Measurements from ENCODE around the gene MAML2.

MAML2 gene

GRCh38 chr11:96316869-96317268 lies 26.1 kb downstream of the MAML2 start:
- no peak for DNase-seq

DNA sequence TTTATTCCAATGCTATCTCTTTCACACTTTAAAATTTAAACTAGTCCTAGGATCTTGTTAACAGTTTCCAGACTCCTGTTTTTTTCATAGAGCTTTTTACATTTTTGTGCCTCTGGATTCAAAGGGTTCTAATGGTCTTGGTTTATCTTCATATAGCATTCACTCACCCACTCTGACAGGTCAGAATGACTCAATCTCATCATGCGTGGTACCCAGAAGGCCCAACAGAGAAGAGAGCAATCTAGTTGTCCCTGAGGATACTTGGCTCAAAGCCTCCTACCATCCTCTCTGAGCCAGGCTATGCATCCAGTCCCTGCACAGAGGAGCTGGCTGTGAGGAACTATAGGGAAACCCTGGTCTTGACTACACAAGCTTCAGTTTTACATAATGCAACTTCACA lies 27.5 kb downstream of the MAML2 start:
- no peak for DNase-seq

DNA sequence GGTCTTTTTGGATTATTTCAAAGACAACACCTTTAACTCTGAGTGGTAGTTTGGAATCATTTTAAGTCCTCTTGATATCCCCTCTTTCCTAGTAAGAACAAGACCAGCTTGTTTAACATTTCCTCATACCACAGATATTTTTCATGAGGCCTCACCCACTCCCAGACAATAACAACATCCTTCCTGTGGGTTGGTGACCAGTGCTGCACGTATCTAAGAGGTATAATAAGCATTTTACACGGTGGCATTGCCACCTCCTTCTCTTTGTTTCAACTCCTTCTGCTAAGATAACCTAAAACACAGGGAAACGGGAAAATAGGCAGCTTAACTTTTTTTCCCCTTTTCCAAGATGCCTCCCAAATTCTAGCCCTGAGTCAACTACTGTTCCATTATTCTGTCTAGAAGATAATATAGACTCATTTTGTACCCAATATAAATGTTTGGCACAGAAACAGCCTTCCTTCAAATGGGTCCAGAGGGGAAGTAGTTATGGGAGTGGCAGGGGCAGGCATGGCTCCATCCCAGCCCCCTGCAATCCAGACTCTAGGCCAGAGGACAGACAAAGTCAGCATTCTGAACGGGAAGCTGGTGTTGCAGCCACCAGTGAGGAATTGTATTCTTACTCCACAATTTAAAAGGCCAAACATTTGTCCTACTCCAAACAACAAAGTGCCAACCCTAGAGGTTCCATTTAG lies 28.5 kb downstream of the MAML2 start:
- DNase-seq = no peak

DNA sequence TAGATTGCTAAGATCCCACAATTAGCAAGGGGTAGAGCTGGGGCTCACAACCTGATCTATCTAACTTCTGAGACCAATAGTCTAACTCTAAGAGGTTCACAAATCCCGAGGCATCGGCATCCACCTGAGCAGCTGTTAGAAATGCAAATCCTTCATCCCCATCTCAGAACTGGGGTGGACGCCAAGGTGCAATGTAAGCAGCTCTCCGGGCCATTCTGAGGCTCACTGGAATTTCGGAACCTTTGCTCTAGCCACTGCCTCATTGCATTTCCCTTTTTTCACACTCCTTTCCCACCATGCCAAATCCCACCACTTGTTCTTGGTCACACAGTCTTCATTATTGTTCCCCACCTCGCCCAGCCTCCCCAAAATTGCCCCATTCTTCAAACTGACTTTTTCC lies 29.8 kb downstream of the MAML2 start:
- no peak for DNase-seq

DNA sequence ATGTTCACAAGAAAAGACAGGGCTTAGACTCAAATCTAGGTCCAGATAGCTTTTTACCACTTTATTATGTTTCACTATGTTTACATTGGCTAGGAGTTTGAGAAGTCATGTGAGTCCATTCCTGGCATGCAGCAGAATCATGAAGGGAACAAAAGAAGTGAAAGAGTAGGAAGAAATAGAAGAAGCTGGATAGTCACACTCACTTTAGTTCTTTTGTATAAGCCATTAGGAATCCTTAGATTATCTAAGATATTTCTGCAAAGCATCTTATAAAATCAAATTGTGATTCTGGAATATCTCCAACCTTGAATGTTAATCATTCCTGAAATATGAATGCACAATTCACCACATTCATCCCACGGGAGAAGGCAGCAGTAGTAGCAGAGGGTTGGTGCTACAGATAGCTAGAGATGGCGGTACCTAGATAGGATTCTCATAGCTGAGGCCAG lies 31.9 kb downstream of the MAML2 start:
- no peak for DNase-seq

- DNase-seq = no peak
These were observed 32.8 kb downstream of the MAML2 start for GRCh38 chr11:96310236-96310635.

GRCh38 chr11:96309643-96310017 lies 33.4 kb downstream of the MAML2 start:
- DNase-seq = no peak

DNA sequence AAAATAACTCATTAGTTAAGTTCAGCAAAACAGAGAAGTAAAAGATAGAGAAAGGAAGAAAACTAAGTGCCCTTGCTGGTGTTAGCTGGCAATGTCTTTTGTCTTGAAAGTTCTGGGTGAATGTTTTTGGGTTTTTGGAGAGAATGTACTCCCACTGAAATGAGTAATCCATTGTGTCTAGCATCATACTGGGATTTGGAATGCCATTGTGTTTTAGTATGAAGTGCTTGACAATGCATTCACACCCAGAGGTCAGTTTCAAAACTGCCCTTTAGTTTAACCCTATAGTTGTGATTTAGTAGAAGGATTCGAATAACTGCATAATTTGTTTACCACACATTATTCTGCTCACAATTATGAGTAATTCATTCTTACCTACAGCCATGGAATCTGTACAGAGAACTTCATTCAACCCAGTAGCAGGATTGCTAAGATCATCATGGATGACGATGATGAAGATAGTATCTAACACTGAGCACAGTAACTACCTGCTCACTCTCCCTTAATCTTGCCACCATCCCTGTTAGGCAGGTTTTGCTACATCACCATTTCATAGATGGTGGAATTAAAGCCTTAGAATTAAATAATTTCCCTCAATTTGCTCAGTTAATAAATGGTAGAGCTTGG lies 33.9 kb downstream of the MAML2 start:
- no peak for DNase-seq

DNA sequence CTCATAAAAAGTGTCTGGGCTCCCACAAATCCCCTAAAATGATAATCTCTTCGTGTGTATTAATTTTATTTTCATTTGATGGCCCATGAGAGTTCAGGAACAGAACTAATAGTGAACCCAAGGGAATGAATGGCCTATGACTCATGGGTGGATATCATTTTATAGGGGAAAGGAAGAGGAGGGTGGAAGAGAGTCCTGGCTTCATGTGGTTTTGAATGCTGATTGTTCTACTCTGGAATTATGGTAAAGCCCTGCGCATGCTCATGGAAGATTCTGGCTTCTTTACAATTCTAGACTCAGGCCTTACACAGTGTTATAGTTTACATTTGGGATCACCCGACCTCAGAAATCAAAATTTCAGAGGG lies 35.2 kb downstream of the MAML2 start:
- no peak for DNase-seq

GRCh38 chr11:96306933-96307775 lies 35.8 kb downstream of the MAML2 start:
- no peak for DNase-seq

- DNase-seq = no peak
These were observed 36.4 kb downstream of the MAML2 start for GRCh38 chr11:96306600-96306932.

DNA sequence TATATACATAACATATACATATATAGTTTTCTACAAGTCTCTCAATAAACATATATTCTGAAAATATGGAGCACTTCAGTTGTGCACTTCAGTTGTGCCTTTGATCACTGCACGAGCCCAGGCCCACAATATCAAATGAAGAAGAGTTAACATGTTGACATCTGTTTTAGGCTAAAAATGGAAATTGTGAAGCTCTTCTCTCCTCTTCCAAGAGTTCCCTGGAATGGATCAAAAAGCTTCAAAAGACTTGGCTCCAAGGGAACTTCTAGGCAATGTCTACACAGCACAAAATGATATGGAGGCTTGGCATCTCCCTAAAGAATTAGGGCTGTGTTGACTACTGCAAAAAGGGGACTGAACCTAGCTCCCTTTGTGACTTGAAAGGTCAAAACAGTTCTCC lies 36.9 kb downstream of the MAML2 start:
- no peak for DNase-seq

DNA sequence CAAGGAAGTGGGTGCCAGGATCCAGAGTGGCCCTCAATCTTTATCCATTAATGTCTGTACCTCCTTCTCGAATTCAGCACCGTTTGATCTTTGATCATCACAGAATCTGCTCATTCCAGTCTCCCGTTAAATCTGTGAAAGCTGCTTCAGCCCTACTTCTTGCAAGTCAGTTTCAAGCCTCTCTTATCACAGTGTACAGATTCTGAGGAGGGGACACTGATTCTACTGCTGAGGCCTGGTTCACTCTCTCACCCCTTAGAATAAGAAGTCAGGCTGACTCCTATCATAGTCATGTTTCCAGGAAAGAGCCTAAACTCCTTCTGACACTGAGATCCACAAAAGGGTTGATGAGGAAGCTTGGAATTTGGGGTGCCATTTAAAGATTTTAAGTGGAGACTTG lies 39.0 kb downstream of the MAML2 start:
- DNase-seq = no peak

- DNase-seq = no peak
These were observed 39.9 kb downstream of the MAML2 start for GRCh38 chr11:96303064-96303463.

- DNase-seq = no peak
These were observed 41.2 kb downstream of the MAML2 start for GRCh38 chr11:96301818-96302217.

GRCh38 chr11:96299155-96299888 lies 43.7 kb downstream of the MAML2 start:
- no peak for DNase-seq

- no peak for DNase-seq
These were observed 47.6 kb downstream of the MAML2 start for GRCh38 chr11:96295369-96295768.

DNA sequence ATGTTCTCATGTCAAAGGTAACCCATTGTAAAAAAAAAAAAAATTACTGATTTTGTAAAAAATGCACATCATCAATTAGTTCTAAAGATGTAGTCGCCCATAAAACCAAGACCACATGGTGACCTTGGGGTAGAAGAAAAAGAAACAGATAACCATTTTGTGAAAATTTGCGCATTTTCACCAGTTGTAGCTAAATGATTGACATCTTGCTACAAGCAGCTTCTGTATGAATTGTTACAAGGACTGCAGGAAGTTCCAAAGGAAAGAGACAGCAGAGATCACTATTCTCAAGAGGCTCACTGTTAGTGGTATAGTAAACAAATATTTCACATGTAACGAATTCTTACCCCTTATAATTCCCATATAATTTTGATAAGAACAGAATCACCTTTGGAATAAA lies 48.7 kb downstream of the MAML2 start:
- DNase-seq = no peak

DNA sequence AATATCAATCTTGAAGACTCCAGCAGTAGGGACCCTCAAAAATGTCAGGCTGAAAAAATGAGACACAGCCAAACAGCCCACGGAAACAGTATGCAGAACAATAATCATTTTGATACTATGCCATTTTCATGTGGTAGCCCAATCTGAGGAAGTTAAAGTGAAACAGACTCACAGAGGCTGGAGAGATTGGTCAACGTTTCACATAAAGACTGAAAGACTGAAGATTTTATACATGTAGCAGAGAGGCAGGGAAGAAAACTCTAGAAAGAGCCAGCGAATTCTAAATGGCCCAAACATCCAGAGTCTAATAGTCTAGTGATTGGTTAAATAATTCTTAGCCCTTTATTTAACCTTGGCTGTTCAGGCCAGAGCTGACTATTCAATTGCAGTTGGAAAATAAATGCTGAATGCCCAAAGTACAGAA lies 49.4 kb downstream of the MAML2 start:
- DNase-seq = no peak

GRCh38 chr11:96293109-96293508 lies 49.9 kb downstream of the MAML2 start:
- no peak for DNase-seq

- DNase-seq = no peak
These were observed 50.5 kb downstream of the MAML2 start for GRCh38 chr11:96292291-96293010.

GRCh38 chr11:96290631-96291030 lies 52.4 kb downstream of the MAML2 start:
- no peak for DNase-seq

GRCh38 chr11:96290031-96290430 lies 53.0 kb downstream of the MAML2 start:
- no peak for DNase-seq

All from stimulated activated CD4-positive, alpha-beta T cell treated with anti-CD3 and anti-CD28 coated beads, Interleukin-2, amount 100 ng/mL, for 24 hours (primary cell).